ENCODE results near the gene MMP10.
A peak's percentile ranks its signal among the peaks of the same experiment; 100 is the strongest.

Gene MMP10

GRCh38 chr11:102780491-102780918 is at the start of gene MMP10:
TSS of gene MMP10 (minus strand) at chr11:102780628. CDS start at chr11:102780591, 37 bp downstream.
- Histone ChIP-seq H3K4me2 (peak within 1 kb of the TSS in 2 of 11 experiments; percentile 23; a peak in 2 of 22 replicates), H3K9ac (no peak within 1 kb of the TSS), H3K9me3 (replicated peaks in 1 of 11) (no peaks in the 10 kb centered on the region), H4K20me1 (no peaks in the 10 kb centered on the region; a peak in 1 of 22 replicates), H3K27ac (no peak within 1 kb of the TSS), H3K4me3 (no peak within 1 kb of the TSS), H3K27me3 (no peaks in the 10 kb centered on the region), H3K36me3 (no peaks in the 10 kb centered on the region), H3K4me1 (peaks cover 0 to 22% (median 0%) of the 10 kb centered on the region in 10 experiments; a peak in 4 of 20 replicates)
- no peak for TF ChIP-seq Cebpa-rat (IDR thresholded peaks at IDR 0.05)

GRCh38 chr11:102829316-102830000 is 49.0 kb upstream of the MMP10 start:
- no peaks in the 10 kb centered on the region for H3K27me3 ChIP-seq
- H3K27ac ChIP-seq = peak overlapping the region in 1 of 11 experiments; percentile 32; a peak in 2 of 22 replicates
- no peak for TF ChIP-seq Cebpa-rat (IDR thresholded peaks at IDR 0.05)
- H3K36me3 ChIP-seq = no peaks in the 10 kb centered on the region
- peak overlapping the region in 3 of 11 experiments; percentile 39 to 79 (median 69); a peak in 5 of 22 replicates for H3K4me2 ChIP-seq
- H4K20me1 ChIP-seq = no peaks in the 10 kb centered on the region
- peaks cover 12 to 24% (median 19%) of the 10 kb centered on the region in 11 experiments for H3K9me3 ChIP-seq (replicated peaks in 1 of 11)
- no peak overlapping the region for H3K4me3 ChIP-seq
- H3K9ac ChIP-seq = no peak overlapping the region
- H3K4me1 ChIP-seq = peaks cover 0 to 18% (median 0%) of the 10 kb centered on the region in 10 experiments; a peak in 6 of 20 replicates

GRCh38 chr11:102824556-102824955 is 44.1 kb upstream of the MMP10 start:
- Histone ChIP-seq H3K4me3 (no peak overlapping the region), H3K27ac (no peak overlapping the region), H3K9ac (no peak overlapping the region), H3K4me1 (peaks cover 0 to 6% (median 0%) of the 10 kb centered on the region in 10 experiments; a peak in 6 of 20 replicates), H4K20me1 (no peaks in the 10 kb centered on the region), H3K36me3 (no peaks in the 10 kb centered on the region), H3K4me2 (no peak overlapping the region), H3K9me3 (replicated peaks in 1 of 11) (peaks cover 12 to 32% (median 19%) of the 10 kb centered on the region in 11 experiments), H3K27me3 (no peaks in the 10 kb centered on the region)
- no peak for TF ChIP-seq Cebpa-rat (IDR thresholded peaks at IDR 0.05)

- Histone ChIP-seq H3K4me1 (no peaks in the 10 kb centered on the region), H3K36me3 (no peaks in the 10 kb centered on the region), H3K27me3 (no peaks in the 10 kb centered on the region), H3K9ac (no peak overlapping the region), H3K9me3 (replicated peaks in 1 of 11) (peaks cover 0 to 31% (median 3%) of the 10 kb centered on the region in 11 experiments; a peak in 7 of 22 replicates), H3K4me3 (no peak overlapping the region), H4K20me1 (no peaks in the 10 kb centered on the region), H3K4me2 (0 out of 22 replicates have a peak overlapping the region, but pooled peaks of 1 of the 11 experiments have one; percentile 13), H3K27ac (no peak overlapping the region)
- TF ChIP-seq Cebpa-rat (IDR thresholded peaks at IDR 0.05) = no peak
Observed at GRCh38 chr11:102819491-102819890, 39.1 kb upstream of the MMP10 start.

- TF ChIP-seq Cebpa-rat (IDR thresholded peaks at IDR 0.05) = no peak
- no peaks in the 10 kb centered on the region for H4K20me1 ChIP-seq
- H3K27ac ChIP-seq = no peak overlapping the region
- no peak overlapping the region for H3K4me3 ChIP-seq
- H3K4me2 ChIP-seq = no peak overlapping the region
- peaks cover 0 to 27% (median 0%) of the 10 kb centered on the region in 10 experiments; a peak in 4 of 20 replicates for H3K4me1 ChIP-seq
- H3K36me3 ChIP-seq = no peaks in the 10 kb centered on the region
- no peak overlapping the region for H3K9ac ChIP-seq
- H3K9me3 ChIP-seq (replicated peaks in 1 of 11) = peaks cover 0 to 20% (median 3%) of the 10 kb centered on the region in 11 experiments; a peak in 8 of 22 replicates
- H3K27me3 ChIP-seq = no peaks in the 10 kb centered on the region
Observed at GRCh38 chr11:102813484-102813883, 33.1 kb upstream of the MMP10 start.

- Histone ChIP-seq H3K4me2 (peak overlapping the region in 1 of 11 experiments; percentile 40; a peak in 1 of 22 replicates), H3K27ac (no peak overlapping the region), H3K4me3 (no peak overlapping the region), H4K20me1 (no peaks in the 10 kb centered on the region), H3K9ac (no peak overlapping the region), H3K36me3 (no peaks in the 10 kb centered on the region), H3K4me1 (peaks cover 0 to 27% (median 0%) of the 10 kb centered on the region in 10 experiments; a peak in 4 of 20 replicates), H3K9me3 (replicated peaks in 1 of 11) (peaks cover 0 to 30% (median 10%) of the 10 kb centered on the region in 11 experiments; a peak in 14 of 22 replicates), H3K27me3 (no peaks in the 10 kb centered on the region)
- no peak for TF ChIP-seq Cebpa-rat (IDR thresholded peaks at IDR 0.05)
Observed at GRCh38 chr11:102812188-102812587, 31.8 kb upstream of the MMP10 start.

- H3K4me2 ChIP-seq = peak overlapping the region in 2 of 11 experiments; percentile 10 to 40; a peak in 3 of 22 replicates
- peak overlapping the region in 3 of 11 experiments; percentile 37 to 74 (median 45); a peak in 3 of 22 replicates for H3K27ac ChIP-seq
- no peaks in the 10 kb centered on the region for H4K20me1 ChIP-seq
- no peaks in the 10 kb centered on the region for H3K27me3 ChIP-seq
- no peak overlapping the region for H3K4me3 ChIP-seq
- peaks cover 0 to 27% (median 0%) of the 10 kb centered on the region in 10 experiments; a peak in 4 of 20 replicates for H3K4me1 ChIP-seq
- H3K9ac ChIP-seq = peak overlapping the region in 3 of 11 experiments; percentile 22 to 61 (median 56); a peak in 4 of 22 replicates
- H3K36me3 ChIP-seq = no peaks in the 10 kb centered on the region
- TF ChIP-seq Cebpa-rat (IDR thresholded peaks at IDR 0.05) = no peak
- H3K9me3 ChIP-seq (replicated peaks in 1 of 11) = peaks cover 0 to 25% (median 10%) of the 10 kb centered on the region in 11 experiments; a peak in 12 of 22 replicates
Observed at GRCh38 chr11:102810950-102811660, 30.7 kb upstream of the MMP10 start.

- Histone ChIP-seq H4K20me1 (no peaks in the 10 kb centered on the region), H3K9me3 (replicated peaks in 1 of 11) (peaks cover 0 to 21% (median 10%) of the 10 kb centered on the region in 11 experiments; a peak in 12 of 22 replicates), H3K27me3 (no peaks in the 10 kb centered on the region), H3K4me1 (peaks cover 0 to 27% (median 0%) of the 10 kb centered on the region in 10 experiments; a peak in 4 of 20 replicates), H3K4me2 (peak overlapping the region in 2 of 11 experiments; percentile 23 to 40; a peak in 1 of 22 replicates), H3K9ac (peak overlapping the region in 1 of 11 experiments; percentile 44; a peak in 1 of 22 replicates), H3K27ac (peak overlapping the region in 1 of 11 experiments; percentile 1; a peak in 2 of 22 replicates), H3K36me3 (no peaks in the 10 kb centered on the region), H3K4me3 (no peak overlapping the region)
- TF ChIP-seq Cebpa-rat (IDR thresholded peaks at IDR 0.05) = no peak
Observed at GRCh38 chr11:102809971-102810370, 29.5 kb upstream of the MMP10 start.
